Mesodermal cell (in vitro differentiated cells): ENCODE measurements around the gene PIP4K2C.

Experiments used
- H3K27ac ChIP-seq: 2 replicates; pipeline ENCODE4 v1.7.0; 2013; ENCODE audit warnings: mild to moderate bottlenecking, low read depth, low read length, moderate library complexity; ENCODE audit not compliant: severe bottlenecking
- H3K36me3 ChIP-seq: 2 replicates; pipeline ENCODE4 v1.7.1; 2013; ENCODE audit warnings: mild to moderate bottlenecking, low read length, moderate library complexity; ENCODE audit not compliant: control insufficient read depth, insufficient read depth
- H3K4me1 ChIP-seq: one replicate; pipeline ENCODE4 v1.7.1; 2013; ENCODE audit warnings: mild to moderate bottlenecking, low read length; ENCODE audit not compliant: insufficient read depth, control insufficient read depth, poor library complexity, severe bottlenecking
- H3K4me3 ChIP-seq: 2 replicates; pipeline ENCODE4 v1.7.0; 2013; ENCODE audit warnings: low read length, control low read depth, mild to moderate bottlenecking; ENCODE audit not compliant: insufficient read depth, poor library complexity, severe bottlenecking; ENCODE audit errors: extremely low read depth
- H3K9me3 ChIP-seq: 2 replicates; pipeline ENCODE4 v1.7.1; 2013; ENCODE audit warnings: mild to moderate bottlenecking, low read length, moderate library complexity; ENCODE audit not compliant: control insufficient read depth
- WGBS, 2 experiments: methylation state at CpG; one replicate each; pipeline ENCODE4 v1.1.5; 2013; ENCODE audit warnings: missing lambda C conversion rate in 2 of 2; ENCODE audit not compliant: insufficient coverage in 2 of 2; 5-methylcytosine and 5-hydroxymethylcytosine counted together

The PIP4K2C gene

GRCh38 chr12:57603815-57604453, 12.9 kb downstream of the PIP4K2C start:
- Histone ChIP-seq H3K4me3 (peak overlapping the region; percentile 53), H3K36me3 (peaks cover 13% of the 10 kb centered on the region), H3K4me1 (peaks cover 15% of the 10 kb centered on the region), H3K27ac (no peak overlapping the region), H3K9me3 (no peaks in the 10 kb centered on the region)
- 60% methylated on average over 1 of the region's 6 CpGs; no CpG with 5 or more reads in 1 of the 2 experiments for WGBS, 2 experiments

GRCh38 chr12:57604454-57604991, 13.5 kb downstream of the PIP4K2C start, which contains the start of gene DTX3:
DTX3 (plus strand) TSS chr12:57604824; CDS start chr12:57606518, 1,694 bp downstream.
- 47% methylated on average over 2 of the region's 36 CpGs; no CpG with 5 or more reads in 1 of the 2 experiments for WGBS, 2 experiments
- peak within 1 kb of the TSS; percentile 53 for H3K4me3 ChIP-seq
- H3K36me3 ChIP-seq = peaks cover 9% of the 10 kb centered on the region
- H3K4me1 ChIP-seq = peaks cover 15% of the 10 kb centered on the region
- H3K9me3 ChIP-seq = no peaks in the 10 kb centered on the region
- peak within 1 kb of the TSS; percentile 45 for H3K27ac ChIP-seq

- 11% methylated on average over 10 to 17 of the region's 25 CpGs for WGBS, 2 experiments
- Histone ChIP-seq H3K4me1 (peaks cover 20% of the 10 kb centered on the region), H3K36me3 (peaks cover 8% of the 10 kb centered on the region), H3K9me3 (no peaks in the 10 kb centered on the region), H3K4me3 (peak overlapping the region; percentile 53), H3K27ac (peak overlapping the region; percentile 45)
These were observed 14.2 kb downstream of the PIP4K2C start for GRCh38 chr12:57604992-57605810.

GRCh38 chr12:57605811-57606311, 14.9 kb downstream of the PIP4K2C start:
- no peak overlapping the region for H3K4me3 ChIP-seq
- H3K9me3 ChIP-seq = no peaks in the 10 kb centered on the region
- no peak overlapping the region for H3K27ac ChIP-seq
- 61 to 86% methylated on average over 3 of the region's 4 CpGs for WGBS, 2 experiments
- H3K4me1 ChIP-seq = peaks cover 26% of the 10 kb centered on the region
- peaks cover 8% of the 10 kb centered on the region for H3K36me3 ChIP-seq

GRCh38 chr12:57606399-57606798, 15.4 kb downstream of the PIP4K2C start:
- H3K4me3 ChIP-seq = no peak overlapping the region
- peaks cover 8% of the 10 kb centered on the region for H3K36me3 ChIP-seq
- H3K9me3 ChIP-seq = no peaks in the 10 kb centered on the region
- H3K4me1 ChIP-seq = peaks cover 28% of the 10 kb centered on the region
- WGBS, 2 experiments = no CpG with 5 or more reads among the region's 2 CpGs
- H3K27ac ChIP-seq = no peak overlapping the region

- Histone ChIP-seq H3K36me3 (peaks cover 8% of the 10 kb centered on the region), H3K27ac (no peak overlapping the region), H3K4me1 (peaks cover 28% of the 10 kb centered on the region), H3K9me3 (no peaks in the 10 kb centered on the region), H3K4me3 (no peak overlapping the region)
- WGBS, 2 experiments = 94 to 95% methylated on average over 7 to 10 of the region's 11 CpGs
These were observed 15.8 kb downstream of the PIP4K2C start for GRCh38 chr12:57606821-57607220.

GRCh38 chr12:57607958-57608663, 17.1 kb downstream of the PIP4K2C start:
- Histone ChIP-seq H3K36me3 (peaks cover 8% of the 10 kb centered on the region), H3K27ac (no peak overlapping the region), H3K9me3 (no peaks in the 10 kb centered on the region), H3K4me3 (no peak overlapping the region), H3K4me1 (peaks cover 28% of the 10 kb centered on the region)
- WGBS, 2 experiments = 95 to 98% methylated on average over 4 to 12 of the region's 12 CpGs

GRCh38 chr12:57609101-57609780, 18.2 kb downstream of the PIP4K2C start:
- no peak overlapping the region for H3K27ac ChIP-seq
- H3K36me3 ChIP-seq = peaks cover 12% of the 10 kb centered on the region
- H3K4me3 ChIP-seq = no peak overlapping the region
- WGBS, 2 experiments = 43 to 55% methylated on average over 7 to 12 of the region's 19 CpGs
- no peaks in the 10 kb centered on the region for H3K9me3 ChIP-seq
- peaks cover 23% of the 10 kb centered on the region for H3K4me1 ChIP-seq

- Histone ChIP-seq H3K4me3 (peak overlapping the region; percentile 54), H3K4me1 (peaks cover 22% of the 10 kb centered on the region), H3K9me3 (no peaks in the 10 kb centered on the region), H3K36me3 (peaks cover 14% of the 10 kb centered on the region), H3K27ac (no peak overlapping the region)
- WGBS, 2 experiments = 14% methylated on average over 9 to 11 of the region's 34 CpGs
These were observed 19.0 kb downstream of the PIP4K2C start for GRCh38 chr12:57609781-57610553.
